Dedifferentiated amniotic fluid mesenchymal stem cell (primary cell): ENCODE measurements around the gene LEKR1.
A peak's percentile ranks its signal among the peaks of the same experiment; 100 is the strongest.

Experiments
- DNase-seq: peaks from one replicate; pipeline ENCODE4 v3.0.0-alpha.2; 2016; ENCODE audit errors: extremely low spot score

The LEKR1 gene

DNA sequence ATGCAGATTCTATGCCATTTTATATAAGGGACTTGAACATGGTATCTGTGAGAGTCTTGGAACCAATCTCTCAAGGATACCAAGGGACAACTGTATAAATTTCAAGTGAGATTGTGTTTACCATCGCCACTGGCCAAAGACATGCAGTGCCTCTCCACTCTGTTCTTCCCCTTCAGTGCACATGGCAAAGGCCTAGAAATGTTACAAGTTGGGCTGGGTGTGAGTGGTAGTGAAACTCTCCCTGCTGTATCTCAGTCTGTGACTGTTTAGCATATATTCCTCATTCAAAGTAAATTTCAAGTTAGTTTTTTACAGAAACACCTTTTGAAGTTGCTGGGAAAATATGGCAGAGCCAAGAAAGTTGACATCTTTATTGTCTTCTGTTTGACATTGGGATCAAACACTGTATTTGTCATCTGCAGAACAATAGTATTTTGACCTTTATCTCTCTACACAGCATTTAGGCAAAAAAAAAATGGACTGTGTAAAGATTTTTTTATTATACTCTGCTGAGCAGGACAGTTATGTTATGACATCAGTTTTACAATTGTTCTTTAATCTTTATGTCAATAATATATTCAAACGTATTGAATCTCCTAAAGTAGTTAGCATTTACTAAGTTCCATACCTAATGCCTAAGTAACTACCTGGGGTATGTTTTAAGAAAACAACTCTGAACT lies 232.4 kb downstream of the LEKR1 start:
- no peak for DNase-seq

DNA sequence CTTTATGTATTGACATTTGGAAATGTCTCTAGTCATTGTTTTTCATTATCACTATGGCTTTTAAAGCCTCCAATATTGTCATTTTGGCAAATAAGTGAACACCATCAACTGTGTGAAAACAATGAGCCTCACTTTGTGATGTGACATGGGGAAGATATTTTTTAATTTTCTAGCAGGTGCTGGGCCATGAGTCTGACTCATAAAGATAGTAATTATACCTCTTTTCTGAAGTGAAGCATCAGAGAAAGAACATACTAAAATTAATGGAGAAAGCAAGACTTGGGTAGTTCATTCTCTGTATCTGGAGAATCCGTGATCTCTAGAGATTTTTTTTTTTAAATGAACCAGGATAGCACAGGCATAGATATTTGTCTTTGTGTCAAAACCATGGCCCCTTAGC lies 233.0 kb downstream of the LEKR1 start:
- no peak for DNase-seq

DNA sequence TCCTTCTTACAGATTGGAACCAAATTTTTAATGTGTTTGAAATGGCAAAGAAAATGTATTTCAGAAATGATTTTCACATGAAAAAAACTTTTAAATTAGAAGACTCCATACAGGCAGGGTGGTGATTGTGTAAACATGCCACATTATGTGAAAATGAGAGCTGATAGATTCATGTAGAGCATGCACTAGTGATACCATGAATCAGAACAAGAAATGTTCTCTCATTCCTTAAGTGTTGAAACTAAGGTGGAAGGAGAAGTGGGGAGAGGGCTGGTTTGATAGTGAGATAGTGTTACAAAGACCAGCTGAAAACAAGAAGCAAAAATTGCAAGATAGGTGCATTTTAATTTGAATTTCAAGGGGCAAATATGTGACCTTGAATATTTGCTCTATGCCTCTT lies 233.5 kb downstream of the LEKR1 start:
- DNase-seq: no peak

DNA sequence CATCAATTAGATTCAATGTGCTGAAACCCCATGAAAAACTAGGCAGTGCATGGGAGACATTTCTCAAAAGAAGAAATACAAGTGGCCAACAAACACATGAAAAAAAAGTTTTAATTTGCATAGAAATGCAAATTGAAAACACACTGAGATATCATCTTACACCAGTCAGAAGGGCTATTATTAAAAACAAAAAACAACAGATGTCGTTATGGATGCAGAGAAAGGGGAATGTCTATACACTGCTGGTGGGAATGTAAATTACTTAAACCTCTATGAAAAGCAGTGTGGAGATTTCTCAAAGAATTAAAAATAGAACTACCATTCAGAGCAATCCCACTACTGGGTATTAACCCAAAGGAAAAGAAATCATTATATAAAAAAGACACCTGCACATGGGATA lies 235.1 kb downstream of the LEKR1 start:
- DNase-seq: no peak

DNA sequence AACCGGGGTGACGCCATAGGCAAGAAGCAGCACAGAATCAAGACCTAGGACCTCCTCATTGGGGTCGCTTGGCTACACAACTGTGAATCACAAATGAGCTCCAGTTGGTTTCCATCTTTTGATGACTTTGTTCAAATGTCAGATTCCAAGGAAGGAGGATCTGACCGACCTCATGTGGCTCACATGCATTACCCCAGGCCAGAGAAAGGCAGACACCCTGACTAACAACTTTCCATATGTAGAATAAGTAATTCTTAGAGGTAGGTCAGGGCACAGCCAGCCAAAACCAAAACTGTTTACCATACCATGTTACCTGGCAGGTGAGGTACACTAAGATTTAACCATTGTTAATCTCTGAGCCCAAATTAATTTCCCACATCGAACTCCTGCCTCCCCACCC lies 237.3 kb downstream of the LEKR1 start:
- no peak for DNase-seq

DNA sequence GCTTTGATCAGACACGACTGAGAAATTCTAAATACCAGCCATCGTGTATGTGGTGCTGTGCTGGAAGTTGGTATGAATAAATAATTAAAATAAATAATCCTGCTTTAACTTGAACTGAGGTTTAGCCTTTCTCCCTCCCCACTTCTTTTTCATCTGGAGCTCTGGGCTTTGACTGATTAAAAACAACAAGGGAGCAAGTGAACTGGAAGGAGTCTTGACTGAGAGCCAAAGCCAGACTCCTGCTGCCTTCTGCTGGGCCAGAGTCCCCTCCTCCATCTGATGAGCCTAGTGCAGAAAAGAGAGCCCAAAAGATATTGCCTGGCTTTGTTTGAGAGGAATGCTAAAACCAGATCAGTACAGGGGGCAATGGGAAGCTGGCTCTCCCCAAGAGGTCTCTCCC lies 237.8 kb downstream of the LEKR1 start:
- DNase-seq: peak; percentile 23

DNA sequence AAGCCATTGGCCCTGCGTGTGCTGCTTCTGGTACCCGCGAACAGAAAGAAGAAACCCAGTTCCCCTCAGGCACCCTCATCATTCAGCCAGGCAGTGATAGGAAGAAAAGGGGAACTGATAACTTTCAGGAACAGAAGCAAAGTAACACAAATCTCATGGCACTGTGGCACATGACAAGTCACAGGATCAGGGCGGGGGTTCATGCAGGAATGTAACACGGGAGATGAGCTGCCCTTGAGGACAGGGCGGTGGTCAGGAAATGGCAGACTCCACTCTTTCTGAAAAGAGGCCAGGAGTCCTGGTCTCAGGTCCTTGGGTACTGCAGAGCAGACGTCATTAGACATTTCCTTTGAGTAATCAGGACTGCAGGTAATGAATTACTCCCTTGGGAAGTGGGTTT lies 238.2 kb downstream of the LEKR1 start:
- no peak for DNase-seq

DNA sequence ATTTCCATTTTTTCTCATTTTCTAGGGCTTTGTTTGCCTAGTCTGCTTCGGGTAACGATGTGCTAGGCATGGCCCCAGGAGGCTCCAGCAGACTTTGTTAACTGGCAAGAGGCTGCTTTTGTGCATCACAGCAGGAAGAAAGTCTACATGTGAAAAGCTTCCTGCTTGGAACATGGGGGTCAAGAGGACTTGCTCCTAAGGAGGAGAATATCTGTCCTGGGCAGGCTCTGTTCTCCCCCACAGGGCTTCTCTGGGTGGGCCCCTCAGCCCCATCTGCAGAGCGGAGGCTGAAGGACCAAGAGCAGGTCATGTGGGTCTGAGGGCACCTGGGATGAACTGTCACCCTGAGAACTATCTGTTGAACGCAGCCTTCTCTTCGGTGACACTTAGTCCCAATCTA lies 239.0 kb downstream of the LEKR1 start:
- no peak for DNase-seq

DNA sequence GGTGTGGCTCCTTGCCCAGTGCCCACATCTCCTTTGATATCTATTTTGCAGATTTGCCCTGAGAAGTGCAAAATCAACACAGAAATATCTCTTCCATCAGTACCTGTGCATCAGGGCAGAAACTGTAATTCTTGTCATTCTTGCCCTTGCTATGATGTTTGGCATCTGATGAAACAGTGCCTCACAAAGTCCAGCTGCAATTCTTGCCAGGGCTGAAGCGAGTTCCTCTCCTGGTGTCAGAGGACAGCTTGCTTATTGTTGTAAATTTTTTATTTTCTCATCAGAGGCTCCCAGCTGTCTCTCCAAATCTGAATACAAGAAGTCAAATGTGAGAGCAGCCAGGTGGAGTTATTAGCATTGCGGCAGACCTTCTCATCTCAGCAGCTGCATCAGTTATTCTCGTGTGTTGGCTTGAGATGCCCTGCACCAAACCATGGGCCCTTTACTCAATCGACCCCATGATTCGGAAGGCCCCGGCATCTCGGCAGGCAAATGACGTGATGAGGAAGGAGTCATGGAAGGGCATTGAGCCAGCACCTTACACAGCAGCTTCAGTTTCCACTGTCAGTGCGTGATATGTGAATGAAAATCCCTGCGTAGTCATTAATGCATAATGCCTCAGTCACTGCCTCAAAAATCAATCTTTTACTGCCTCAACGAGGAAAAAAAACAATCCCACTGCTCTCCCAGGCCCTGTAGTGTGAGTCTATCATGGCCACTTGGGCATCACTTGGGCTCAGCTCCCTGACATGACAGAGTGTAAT lies 240.4 kb downstream of the LEKR1 start:
- DNase-seq: no peak

DNA sequence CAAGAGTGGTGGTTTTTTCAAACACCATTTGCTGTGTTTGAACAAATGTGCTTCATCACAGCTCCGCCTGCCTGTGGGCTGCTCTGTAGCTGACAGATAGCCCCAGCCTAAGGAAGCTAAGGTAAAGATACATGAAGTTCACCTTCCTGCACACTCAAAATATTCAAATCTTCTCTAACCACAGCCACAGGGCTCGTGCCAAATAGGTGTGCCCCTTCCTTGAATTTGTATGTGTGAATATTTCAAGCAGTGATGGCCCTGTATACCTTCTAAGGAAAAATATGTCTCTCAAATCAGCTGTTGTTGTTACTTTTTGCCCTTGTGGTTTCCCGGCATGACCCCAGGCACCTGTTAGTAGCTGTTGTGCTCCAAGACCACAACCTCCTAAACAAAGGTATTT lies 241.0 kb downstream of the LEKR1 start:
- DNase-seq: no peak

DNA sequence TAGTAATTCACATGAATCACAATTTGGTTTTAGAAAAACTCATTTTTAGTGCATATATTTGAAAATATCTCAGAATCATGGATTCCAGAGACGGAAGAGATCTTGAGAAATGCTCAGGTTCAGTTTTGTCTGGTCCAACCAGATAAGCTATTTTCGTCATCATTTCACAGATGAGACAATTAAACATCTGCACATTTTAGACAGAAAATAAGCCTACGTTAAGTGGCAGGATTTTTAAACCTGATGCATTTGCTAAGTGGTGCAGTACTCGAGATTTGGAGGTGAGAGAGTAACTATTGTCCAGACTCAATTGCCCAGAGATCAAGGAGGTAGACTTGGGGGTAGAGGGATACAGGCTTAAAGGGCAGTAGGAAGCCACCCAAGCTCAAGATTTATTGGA lies 243.3 kb downstream of the LEKR1 start:
- DNase-seq: no peak

DNA sequence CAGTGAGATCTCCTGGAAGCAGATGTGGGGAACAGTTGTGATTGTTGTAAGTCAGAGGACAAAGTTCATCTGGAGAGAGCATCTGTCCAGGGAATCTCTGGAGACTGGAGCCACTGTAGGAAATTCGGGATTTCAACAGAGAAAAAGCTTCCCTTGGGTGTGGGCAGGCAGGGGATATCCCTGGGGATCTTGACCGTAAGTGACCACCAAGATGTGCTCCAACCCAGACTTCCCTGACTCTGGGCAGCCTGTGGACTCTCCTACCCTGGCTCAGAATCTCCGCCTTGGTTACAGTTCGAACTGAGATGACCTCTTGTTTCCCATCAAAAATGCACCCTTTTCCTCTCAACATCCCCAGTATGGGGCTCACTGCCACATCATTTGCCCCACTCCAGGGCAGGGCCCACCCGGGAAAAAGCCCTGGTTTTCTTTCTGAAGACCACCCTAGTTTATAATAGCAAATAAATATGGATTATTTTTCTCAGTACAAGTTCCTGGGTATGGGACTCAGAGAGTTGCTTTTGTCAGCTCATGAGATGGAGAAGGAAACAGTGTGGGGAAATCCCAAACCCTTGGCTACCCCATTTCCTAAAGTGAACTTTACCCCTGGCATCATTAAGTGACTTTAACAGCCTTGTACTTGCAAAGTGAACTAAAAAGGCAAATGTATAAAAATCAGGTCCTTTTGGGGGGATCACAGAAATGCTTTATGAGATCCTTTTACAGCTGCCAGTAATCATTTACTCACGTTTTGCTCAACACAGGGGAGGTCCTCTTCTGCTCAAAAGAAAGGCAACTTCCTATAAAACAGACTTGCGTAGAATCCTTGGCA lies 243.9 kb downstream of the LEKR1 start:
- no peak for DNase-seq

DNA sequence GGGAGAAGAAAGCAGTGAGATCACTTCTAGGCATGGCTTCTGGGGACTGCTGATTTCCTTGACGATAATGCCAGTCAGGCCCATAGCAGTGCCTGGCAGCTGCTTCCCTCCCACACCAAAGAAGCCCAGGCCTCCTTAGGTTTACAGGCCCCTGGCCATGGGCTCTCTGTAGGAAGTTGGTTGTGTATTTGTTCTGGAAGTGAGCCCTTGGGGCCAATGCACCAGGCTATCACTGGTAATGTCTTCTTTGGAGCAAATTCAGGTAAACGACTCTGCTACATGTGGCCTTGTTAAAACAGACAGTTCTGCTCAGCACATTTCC lies 244.5 kb downstream of the LEKR1 start:
- DNase-seq: no peak

DNA sequence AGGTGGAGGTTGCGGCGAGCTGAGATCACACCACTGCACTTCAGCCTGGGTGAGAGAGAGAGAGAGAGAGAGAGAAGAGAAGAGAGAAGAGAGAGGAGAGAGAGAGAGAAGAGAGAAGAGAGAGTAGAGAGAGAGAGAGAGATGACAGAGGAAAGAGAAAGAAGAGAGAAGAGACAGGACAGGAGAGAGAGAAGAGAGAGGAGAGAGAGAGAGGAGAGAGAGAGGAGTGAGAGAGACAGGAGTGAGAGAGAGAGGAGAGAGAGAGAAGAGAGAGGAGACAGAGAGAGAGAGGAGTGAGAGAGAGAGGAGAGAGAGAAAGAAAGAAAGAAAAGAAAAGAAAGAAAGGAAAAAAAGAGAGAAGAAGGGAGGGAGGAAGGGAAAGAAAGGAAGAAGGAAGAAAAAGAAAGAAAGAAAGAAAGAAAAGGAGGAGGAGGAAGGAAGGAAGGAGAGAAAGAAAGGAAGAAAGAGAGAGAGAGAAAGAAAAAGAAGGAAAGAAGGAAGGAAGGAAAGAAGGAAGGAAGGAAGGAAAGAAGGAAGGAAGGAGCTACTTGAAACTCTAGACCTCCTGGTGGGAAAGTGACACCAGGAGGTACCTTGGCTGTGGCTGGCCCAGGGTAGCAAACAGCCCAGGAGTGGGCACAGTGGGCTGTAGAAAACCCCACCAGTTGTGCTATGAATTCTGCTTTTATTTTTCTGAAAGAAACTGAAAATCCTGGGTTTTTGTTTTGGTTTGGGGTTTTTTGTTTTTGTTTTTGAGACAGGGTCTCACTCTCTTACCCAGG lies 245.8 kb downstream of the LEKR1 start:
- no peak for DNase-seq

DNA sequence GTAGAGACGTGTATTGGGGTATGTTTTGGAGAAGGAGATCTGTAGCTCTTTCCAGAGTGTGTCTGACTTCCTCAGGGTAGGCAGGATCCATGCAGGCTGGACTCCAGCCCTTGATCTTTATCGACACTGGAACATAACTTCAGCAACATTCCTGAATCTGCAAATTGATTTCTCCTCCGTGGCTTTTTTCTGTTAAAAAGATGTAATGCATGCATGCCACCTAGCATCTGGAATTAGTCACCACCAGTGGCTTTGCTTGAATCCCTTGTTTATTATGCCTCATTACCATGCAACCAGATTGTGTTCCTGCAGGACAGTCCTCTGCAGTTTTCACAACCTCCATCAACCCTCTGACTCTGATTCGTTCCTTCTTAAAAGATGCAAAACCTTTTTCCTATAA lies 247.7 kb downstream of the LEKR1 start:
- peak; percentile 87 for DNase-seq

DNA sequence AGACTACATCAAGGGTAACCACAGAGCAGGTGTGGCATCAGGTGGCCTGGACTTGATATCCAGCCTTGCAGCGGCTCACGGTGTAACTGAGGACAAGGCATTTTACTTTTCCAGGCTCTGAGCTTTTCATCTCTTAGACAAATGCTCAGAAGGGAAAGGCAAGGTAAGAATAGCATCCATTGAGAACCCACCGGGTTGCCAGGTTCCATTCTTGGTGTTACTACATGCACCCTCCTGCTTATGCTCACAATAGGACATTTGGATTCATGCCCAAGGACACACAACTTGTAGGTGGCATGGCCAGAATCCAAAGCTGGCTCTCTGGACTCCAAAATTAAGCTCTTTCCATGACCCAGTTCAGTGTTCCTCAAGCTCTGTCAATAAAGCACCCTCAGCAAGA lies 248.3 kb downstream of the LEKR1 start:
- DNase-seq: no peak

DNA sequence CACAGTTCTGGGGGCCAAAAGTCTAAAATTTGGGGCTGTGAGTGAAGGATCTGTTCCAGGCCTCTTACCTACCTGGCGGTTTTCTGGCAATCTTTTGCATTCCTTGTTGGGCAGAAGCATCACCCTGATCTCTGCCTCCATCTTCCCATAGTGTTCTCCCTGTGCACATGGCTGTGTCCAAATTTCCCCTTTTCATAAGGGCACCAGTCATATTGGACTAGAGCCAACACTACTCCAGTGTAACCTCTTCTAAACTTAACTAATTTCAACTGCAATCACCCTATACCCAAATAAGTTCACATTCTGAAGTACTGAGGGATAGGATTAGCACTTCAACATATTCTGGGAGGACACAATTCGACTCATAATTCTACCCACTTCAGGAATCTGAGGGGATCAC lies 248.8 kb downstream of the LEKR1 start:
- DNase-seq: no peak

DNA sequence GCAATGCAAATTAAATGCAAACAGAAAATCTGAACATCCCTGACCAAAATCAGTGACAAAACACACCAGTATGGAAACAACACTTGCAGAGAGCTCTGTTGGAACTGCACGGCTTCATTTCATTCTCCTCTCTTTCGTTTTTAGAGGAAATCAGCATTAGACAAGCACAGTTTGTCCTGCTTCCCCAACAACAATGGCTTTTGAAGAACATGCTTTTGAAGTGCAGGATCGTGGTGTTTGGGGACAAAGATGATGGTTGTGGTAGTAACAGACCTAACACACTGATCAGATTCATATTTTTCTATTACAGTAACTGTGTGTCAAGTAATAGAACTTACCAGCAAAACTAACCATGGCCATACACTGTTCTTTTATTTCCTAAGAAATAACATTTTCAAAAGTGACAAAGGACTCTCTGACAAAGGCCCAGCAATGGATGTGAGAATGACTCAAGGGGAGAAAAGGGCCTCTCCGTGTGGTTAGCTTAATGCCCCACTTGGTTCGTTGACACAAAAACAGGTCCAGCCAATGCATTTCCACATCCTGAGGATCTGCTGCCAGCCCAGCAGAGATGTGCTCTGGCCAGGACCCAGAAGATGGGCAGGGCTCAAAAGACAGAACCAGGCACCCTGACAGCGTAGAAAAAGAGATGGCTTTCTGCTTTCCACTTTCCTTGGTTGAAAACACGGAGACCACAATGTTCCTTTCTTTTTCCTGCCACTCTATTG lies 249.7 kb downstream of the LEKR1 start:
- DNase-seq: no peak

DNA sequence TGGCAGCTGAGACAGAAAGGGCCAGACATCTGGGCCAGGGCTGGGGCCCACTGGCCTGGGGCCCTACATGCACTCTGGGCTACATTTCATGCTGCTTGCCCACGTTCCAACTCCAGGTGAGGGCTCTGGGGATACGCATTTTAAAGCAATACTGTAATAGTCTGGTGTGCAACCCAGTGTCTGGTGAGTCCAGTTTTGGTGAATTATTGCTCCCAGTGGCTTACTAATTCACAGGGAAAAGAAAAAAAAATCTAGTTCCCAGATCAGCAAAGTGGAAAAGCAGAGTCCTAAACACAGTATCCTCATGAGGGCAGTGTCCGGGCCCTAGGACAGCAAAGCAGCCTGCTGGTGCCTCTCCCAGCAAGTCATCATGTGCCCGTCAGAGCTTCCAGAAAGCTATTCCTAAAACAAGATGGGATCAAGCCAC lies 251.4 kb downstream of the LEKR1 start:
- peak; percentile 20 for DNase-seq

DNA sequence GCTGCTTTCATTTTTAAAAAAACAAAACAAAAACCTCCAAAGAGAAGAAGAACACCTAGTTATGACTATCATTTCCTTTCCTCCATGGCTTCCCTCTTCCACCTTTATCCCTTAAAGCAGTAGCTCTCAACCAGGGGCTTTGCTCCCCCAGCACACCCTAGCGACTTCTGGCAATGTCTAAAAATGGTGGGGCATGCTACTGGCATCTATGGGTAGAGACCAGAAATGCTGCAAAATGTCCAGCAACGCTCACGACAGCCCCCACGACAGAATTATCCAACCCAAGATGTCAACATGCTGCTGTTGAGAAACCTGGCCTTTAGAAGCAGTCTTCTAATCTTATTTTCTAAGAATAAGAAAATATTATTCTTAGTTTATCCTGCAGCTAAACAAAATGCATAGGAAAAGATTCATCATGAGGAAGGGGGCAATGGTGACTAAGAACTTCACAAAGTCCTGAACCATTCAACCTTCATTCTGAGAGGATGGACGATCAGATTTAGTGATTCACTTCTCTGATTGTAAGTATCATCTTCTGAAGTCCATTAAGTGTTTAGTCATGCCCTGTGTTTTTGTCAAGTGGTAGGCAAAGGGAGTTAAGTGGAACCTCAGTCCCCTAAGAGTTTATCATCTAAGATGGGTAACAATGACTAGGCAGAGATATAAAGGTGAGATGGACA lies 252.1 kb downstream of the LEKR1 start:
- no peak for DNase-seq

DNA sequence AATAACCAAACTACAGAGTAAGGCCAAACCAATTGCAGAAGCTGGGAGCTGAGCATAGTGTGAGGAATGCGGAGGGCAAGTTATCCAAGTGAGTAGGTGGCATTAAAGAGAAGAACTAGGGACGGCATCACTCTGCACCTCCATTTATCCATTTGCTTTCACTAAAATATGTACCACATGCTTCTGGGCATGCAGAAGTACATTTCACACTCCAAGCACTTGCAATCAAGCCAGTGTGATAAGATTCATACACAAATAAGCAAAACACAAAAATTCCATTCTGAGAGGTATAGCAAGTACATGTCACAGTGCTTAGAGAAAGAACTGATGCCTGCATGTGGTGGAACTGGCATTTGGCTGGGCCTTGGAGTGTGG lies 252.6 kb downstream of the LEKR1 start:
- DNase-seq: no peak
